Activated T-cell treated with anti-CD3 and anti-CD28 coated beads, Interleukin-2, amount 50 U/mL, for 4 hours (primary cell): ENCODE data around the gene BTG4. TPM values are rescaled to one million over a fixed set of nuclear protein-coding genes. Genes with fewer than 3 reads are reported as not detected.

Experiments
- ATAC-seq, 2 donors: fragments of 200-7000 bp; cut with Tn5 transposase; one replicate each; pipeline ENCODE4 v1.10.0; 2021
- DNase-seq: peaks from one replicate; pipeline ENCODE4 v3.0.0-alpha.2; 2020
- H3K27me3 Mint-ChIP-seq: one replicate; pipeline ENCODE4 v1.8.0; 2021; ENCODE audit warnings: low read depth, mixed read lengths
- H3K36me3 Mint-ChIP-seq: one replicate; pipeline ENCODE4 v1.8.0; 2022; ENCODE audit warnings: mixed read lengths; ENCODE audit not compliant: insufficient read depth
- H3K4me1 Mint-ChIP-seq: one replicate; pipeline ENCODE4 v1.8.0; 2021; ENCODE audit warnings: low read depth, mixed read lengths
- H3K4me3 Mint-ChIP-seq: one replicate; pipeline ENCODE4 v1.8.0; 2021; ENCODE audit warnings: mild to moderate bottlenecking, moderate library complexity, mixed read lengths
- H3K9me3 Mint-ChIP-seq: one replicate; pipeline ENCODE4 v1.8.0; 2021; ENCODE audit warnings: mixed read lengths
- total RNA-seq, 3 donors: library from RNA; stranded (reverse); gene quantifications; one replicate each; pipeline ENCODE4 v1.2.1, GENCODE V29; 2021

The BTG4 gene
- total RNA-seq, 3 donors from 2014 or later = 0.43 TPM; not detected in 2

DNA sequence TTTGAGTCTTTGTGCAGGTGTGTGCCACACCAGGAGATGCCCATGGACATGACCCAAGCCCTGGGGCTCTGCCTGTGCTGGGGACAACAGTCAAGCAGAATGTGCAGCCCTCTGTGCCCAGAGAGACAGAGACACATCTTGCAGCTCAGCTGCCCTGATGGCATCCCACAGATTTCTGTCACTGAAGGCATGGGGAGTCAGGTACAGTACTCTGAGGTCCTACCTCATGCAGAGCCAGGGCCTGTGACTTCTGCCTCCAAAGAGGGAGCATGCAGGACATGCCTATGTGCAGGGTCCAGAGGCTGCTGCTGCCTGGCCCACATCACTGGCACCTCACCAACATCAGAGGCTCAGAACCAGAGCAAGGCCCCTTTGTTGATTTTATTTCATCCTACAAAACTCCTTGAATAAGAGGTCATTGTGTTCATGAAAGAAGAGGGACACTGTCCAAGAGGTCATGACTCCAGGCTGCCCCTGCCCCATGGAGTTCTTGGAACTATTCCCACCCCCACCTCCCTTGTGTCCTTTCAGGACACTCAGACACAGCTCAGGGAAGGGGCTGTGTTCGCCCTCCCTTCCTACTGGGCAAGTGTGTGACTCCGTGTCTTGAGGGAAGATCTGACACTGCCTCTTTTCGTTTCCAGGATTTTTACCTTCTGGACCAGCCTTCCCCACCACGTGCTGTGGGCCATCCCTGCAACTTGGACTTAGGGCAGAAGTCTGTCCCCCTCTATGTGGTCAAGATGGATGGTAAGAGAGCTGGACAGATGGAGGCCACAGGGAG, 62.3 kb downstream of the BTG4 start:
- ATAC-seq (no peak), DNase-seq (no peak)
- no peaks in the 10 kb centered on the region for H3K36me3 Mint-ChIP-seq
- H3K4me1 Mint-ChIP-seq = peaks cover 14% of the 10 kb centered on the region
- peaks cover 3% of the 10 kb centered on the region for H3K27me3 Mint-ChIP-seq
- no peak overlapping the region for H3K4me3 Mint-ChIP-seq
- no peaks in the 10 kb centered on the region for H3K9me3 Mint-ChIP-seq

DNA sequence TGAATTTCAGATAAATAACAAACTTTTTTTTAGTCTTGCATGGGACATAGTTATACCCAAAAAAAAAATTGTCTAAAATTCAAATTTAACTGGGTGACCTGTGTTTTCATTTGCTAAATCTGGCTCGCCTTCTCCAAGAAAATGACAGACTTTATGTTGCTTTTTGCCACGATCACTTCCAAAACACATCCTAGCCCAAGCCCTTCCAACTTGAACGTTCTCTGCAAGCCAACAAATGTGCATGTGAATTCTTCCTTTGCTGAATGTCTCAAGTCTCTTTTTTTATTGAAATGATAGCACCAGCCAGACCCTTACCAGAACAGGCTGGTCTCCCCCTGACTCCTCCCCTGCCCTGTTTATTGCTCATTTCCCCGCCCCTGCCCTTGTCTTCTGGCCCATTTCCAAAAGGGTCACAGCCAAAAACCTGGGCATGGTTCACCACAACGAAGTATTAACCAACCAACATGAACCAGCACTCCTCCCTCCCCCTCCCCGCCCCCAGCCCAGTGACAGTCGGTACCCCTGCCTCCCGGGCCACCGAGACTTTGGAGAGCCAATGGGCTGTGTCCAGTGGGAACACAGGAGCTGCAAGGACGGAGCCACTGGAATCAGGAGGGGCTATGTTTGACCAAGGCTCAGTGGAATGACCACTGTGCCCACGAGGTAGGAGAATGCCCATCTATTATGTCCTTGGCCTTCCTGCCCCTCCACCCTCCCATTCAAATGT, 63.2 kb downstream of the BTG4 start:
- H3K4me1 Mint-ChIP-seq = peaks cover 14% of the 10 kb centered on the region
- no peak for DNase-seq
- H3K27me3 Mint-ChIP-seq = peaks cover 3% of the 10 kb centered on the region
- no peak overlapping the region for H3K4me3 Mint-ChIP-seq
- no peaks in the 10 kb centered on the region for H3K36me3 Mint-ChIP-seq
- ATAC-seq = no peak
- no peaks in the 10 kb centered on the region for H3K9me3 Mint-ChIP-seq

DNA sequence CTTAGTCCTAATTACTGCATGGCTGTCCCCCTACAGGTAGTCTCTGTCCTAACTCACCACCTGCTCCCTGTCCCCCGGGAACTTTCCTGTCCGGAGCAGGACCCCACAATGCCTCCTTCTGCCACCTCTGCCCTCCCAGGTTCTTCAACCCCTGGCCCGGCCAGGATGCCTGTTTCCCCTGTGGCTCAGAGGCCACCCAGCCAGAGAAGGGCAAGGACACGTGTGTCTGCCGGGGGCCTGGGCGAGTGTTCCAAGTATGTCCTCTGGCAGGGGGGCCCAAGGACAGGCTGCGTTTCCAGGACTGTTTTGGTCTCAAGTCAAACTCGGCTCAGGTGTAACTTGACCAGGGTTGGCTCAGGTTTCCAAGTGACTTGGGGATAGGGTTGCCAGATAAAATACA, 63.8 kb downstream of the BTG4 start:
- Mint-ChIP-seq H3K4me3 (no peak overlapping the region), H3K27me3 (peaks cover 3% of the 10 kb centered on the region), H3K9me3 (no peaks in the 10 kb centered on the region), H3K36me3 (no peaks in the 10 kb centered on the region), H3K4me1 (peaks cover 17% of the 10 kb centered on the region)
- DNase-seq (no peak), ATAC-seq (no peak)

DNA sequence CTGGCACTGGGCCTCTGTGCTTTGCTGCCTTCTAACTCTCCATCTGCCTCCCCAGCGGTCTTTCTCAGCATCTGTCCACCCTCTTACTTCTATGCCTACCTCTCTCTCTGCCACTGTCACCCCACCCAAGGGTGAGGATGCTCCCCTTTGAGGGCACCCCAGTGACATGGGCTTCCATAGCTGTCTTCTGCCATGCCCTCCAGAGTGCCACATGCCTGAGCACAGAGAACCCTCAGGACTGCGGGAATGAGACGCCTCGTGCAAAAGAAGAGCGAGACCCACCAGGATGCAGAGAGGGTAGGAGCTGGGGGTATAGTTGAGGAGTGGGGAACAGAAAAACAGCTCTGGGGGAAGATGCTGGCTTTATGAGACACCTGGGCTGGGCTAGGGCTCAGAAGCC, 64.3 kb downstream of the BTG4 start:
- Mint-ChIP-seq H3K4me1 (peaks cover 17% of the 10 kb centered on the region), H3K4me3 (no peak overlapping the region), H3K27me3 (peaks cover 3% of the 10 kb centered on the region), H3K9me3 (no peaks in the 10 kb centered on the region), H3K36me3 (no peaks in the 10 kb centered on the region)
- DNase-seq (no peak), ATAC-seq (no peak)

DNA sequence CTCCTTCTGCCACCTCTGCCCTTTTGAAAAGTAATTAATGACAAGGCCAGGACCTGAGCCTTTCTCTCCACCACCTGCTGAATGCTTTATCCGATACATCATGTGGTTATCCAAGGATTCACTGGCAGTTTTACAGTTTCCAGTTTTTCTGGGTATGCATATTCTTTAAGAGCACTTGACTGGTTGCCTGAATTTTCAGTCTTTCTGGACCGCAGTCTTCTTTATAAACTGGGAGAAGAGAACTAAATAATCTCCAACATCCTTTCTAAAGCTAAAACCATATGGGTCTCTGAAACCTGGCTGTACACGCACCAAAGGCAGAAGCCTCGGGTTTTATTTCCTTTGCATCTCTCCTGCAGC, 65.1 kb downstream of the BTG4 start:
- Mint-ChIP-seq H3K27me3 (peaks cover 3% of the 10 kb centered on the region), H3K9me3 (no peaks in the 10 kb centered on the region), H3K4me1 (peaks cover 17% of the 10 kb centered on the region), H3K36me3 (no peaks in the 10 kb centered on the region), H3K4me3 (no peak overlapping the region)
- ATAC-seq (no peak), DNase-seq (no peak)

- Mint-ChIP-seq H3K36me3 (no peaks in the 10 kb centered on the region), H3K4me1 (peaks cover 17% of the 10 kb centered on the region), H3K9me3 (no peaks in the 10 kb centered on the region), H3K4me3 (peak overlapping the region; percentile 8), H3K27me3 (peaks cover 3% of the 10 kb centered on the region)
- ATAC-seq = peak; percentile 95
- peak; percentile 62 for DNase-seq
Observed at GRCh38 chr11:111446404-111447111, 65.6 kb downstream of the BTG4 start.

- DNase-seq (no peak), ATAC-seq (no peak)
- no peaks in the 10 kb centered on the region for H3K36me3 Mint-ChIP-seq
- peaks cover 19% of the 10 kb centered on the region for H3K4me1 Mint-ChIP-seq
- H3K9me3 Mint-ChIP-seq = no peaks in the 10 kb centered on the region
- H3K27me3 Mint-ChIP-seq = no peaks in the 10 kb centered on the region
- H3K4me3 Mint-ChIP-seq = no peak overlapping the region
Observed at GRCh38 chr11:111445586-111445985, 66.6 kb downstream of the BTG4 start.

Other genes starting within 250 kb of the BTG4 start
- not detected for gene POU2AF3, start 213.8 kb downstream of the BTG4 start, total RNA-seq
- gene POU2AF1, start 133.1 kb downstream of the BTG4 start, total RNA-seq = 10 to 100 TPM in 1 of 3 donors, 1 to 10 TPM in 2; 4.3 to 10.8 (median 7.5) TPM
- not detected for gene HOATZ, start 2.4 kb upstream of the BTG4 start, total RNA-seq
- gene LAYN, start 28.3 kb upstream of the BTG4 start, total RNA-seq = 1 to 10 TPM in 2 of 3 donors, under 1 TPM in 1; 0.43 to 3.0 (median 1.7) TPM
- 1 to 10 TPM; 5.9 to 8.3 (median 6.7) TPM for gene SIK2, start 90.1 kb upstream of the BTG4 start, total RNA-seq